Naive thymus-derived CD8-positive, alpha-beta T cell (primary cell): Measurements from ENCODE around the gene MAGI1. TPM values are rescaled to one million over a fixed set of nuclear protein-coding genes. Genes with fewer than 3 reads are reported as not detected.

Experiments
- ATAC-seq, 2 donors: fragments of 150-1000 bp; cut with Tn5 transposase in 1 of 2; sonication (Bioruptor Pico), chemical (Tn5 transposase) in 1 of 2; 1 replicate in 1 of 2; 2 replicates in 1 of 2; pipeline ENCODE4 v1.10.0; 2021; ENCODE audit warnings: mild to moderate bottlenecking in 2 of 2, moderate library complexity in 2 of 2
- POLR2A ChIA-PET: fragments of 350-600 bp; sonication (Branson Sonifier 250); formaldehyde crosslinking; loops from one replicate; lab custom pipeline; 2021; ENCODE audit warnings: antibody characterized with exemption; lab: Charles Lee
- DNase-seq, 10 donors: peaks; one replicate each; pipeline versions ENCODE4 v3.0.0 to v3.0.0-alpha.2; 2020 to 2022
- H3K27ac Mint-ChIP-seq, 10 donors: one replicate each; pipeline ENCODE4 v1.8.0; 2020 to 2022; ENCODE audit warnings: mild to moderate bottlenecking in 10 of 10, mixed read lengths in 10 of 10, moderate library complexity in 4 of 10, inconsistent platforms in 1 of 10
- H3K27me3 Mint-ChIP-seq, 5 donors: one replicate each; pipeline ENCODE4 v1.8.0; 2021 to 2022; ENCODE audit warnings: mixed read lengths in 5 of 5
- H3K36me3 Mint-ChIP-seq, 3 donors: one replicate each; pipeline ENCODE4 v1.8.0; 2020 to 2022; ENCODE audit warnings: mixed read lengths in 3 of 3, mild to moderate bottlenecking in 2 of 3, inconsistent platforms in 1 of 3
- H3K4me1 Mint-ChIP-seq, 4 donors: one replicate each; pipeline ENCODE4 v1.8.0; 2021 to 2022; ENCODE audit warnings: mixed read lengths in 4 of 4
- H3K4me3 Mint-ChIP-seq, 10 donors: one replicate each; pipeline ENCODE4 v1.8.0; 2020 to 2022; ENCODE audit warnings: mild to moderate bottlenecking in 10 of 10, mixed read lengths in 10 of 10, moderate library complexity in 6 of 10, inconsistent platforms in 1 of 10
- H3K9me3 Mint-ChIP-seq, 9 donors: one replicate each; pipeline ENCODE4 v1.8.0; 2020 to 2022; ENCODE audit warnings: mixed read lengths in 9 of 9, mild to moderate bottlenecking in 3 of 9, inconsistent platforms in 1 of 9, moderate library complexity in 1 of 9
- polyA plus RNA-seq, 3 donors: library from polyadenylated mRNA; unstranded; fragments of 300-500 nt; fragmentation: Illumina TruSeq; gene quantifications; one replicate each; pipeline ENCODE4 v1.2.3, GENCODE V29; 2021
- total RNA-seq, 8 experiments: library from RNA in 2 of 8; stranded (reverse) in 2 of 8; gene quantifications; one replicate each; pipeline ENCODE4 v1.2.3 and lab custom pipeline; 2021 to 2026

Gene MAGI1
- total and polyA plus RNA-seq, 5 experiments from 2014 or later = not detected

- peaks cover 0 to 12% (median 6%) of the 10 kb centered on the region in 9 donors for H3K9me3 Mint-ChIP-seq
- no peaks in the 10 kb centered on the region for H3K36me3 Mint-ChIP-seq
- no peak for ATAC-seq
- no peak for DNase-seq
- POLR2A ChIA-PET = no interaction called here
- no peaks in the 10 kb centered on the region for H3K4me1 Mint-ChIP-seq
- no peak overlapping the region for H3K4me3 Mint-ChIP-seq
- no peaks in the 10 kb centered on the region for H3K27me3 Mint-ChIP-seq
- H3K27ac Mint-ChIP-seq = no peak overlapping the region
Measured at GRCh38 chr3:65915477-65915876, 123.2 kb downstream of the MAGI1 start.

- H3K27me3 Mint-ChIP-seq = no peaks in the 10 kb centered on the region
- ATAC-seq (no peak), DNase-seq (no peak)
- H3K4me1 Mint-ChIP-seq = no peaks in the 10 kb centered on the region
- H3K36me3 Mint-ChIP-seq = no peaks in the 10 kb centered on the region
- H3K4me3 Mint-ChIP-seq = no peak overlapping the region
- H3K9me3 Mint-ChIP-seq = peaks cover 0 to 12% (median 4%) of the 10 kb centered on the region in 9 donors
- no peak overlapping the region for H3K27ac Mint-ChIP-seq
- POLR2A ChIA-PET = no interaction called here
Measured at GRCh38 chr3:65914740-65915367, 123.9 kb downstream of the MAGI1 start.

- no peak for DNase-seq
- H3K27ac Mint-ChIP-seq = no peak overlapping the region
- no peaks in the 10 kb centered on the region for H3K36me3 Mint-ChIP-seq
- POLR2A ChIA-PET = no interaction called here
- H3K27me3 Mint-ChIP-seq = no peaks in the 10 kb centered on the region
- peaks cover 0 to 12% (median 4%) of the 10 kb centered on the region in 9 donors for H3K9me3 Mint-ChIP-seq
- no peak for ATAC-seq
- H3K4me1 Mint-ChIP-seq = no peaks in the 10 kb centered on the region
- no peak overlapping the region for H3K4me3 Mint-ChIP-seq
Measured at GRCh38 chr3:65914032-65914739, 124.5 kb downstream of the MAGI1 start.

DNA sequence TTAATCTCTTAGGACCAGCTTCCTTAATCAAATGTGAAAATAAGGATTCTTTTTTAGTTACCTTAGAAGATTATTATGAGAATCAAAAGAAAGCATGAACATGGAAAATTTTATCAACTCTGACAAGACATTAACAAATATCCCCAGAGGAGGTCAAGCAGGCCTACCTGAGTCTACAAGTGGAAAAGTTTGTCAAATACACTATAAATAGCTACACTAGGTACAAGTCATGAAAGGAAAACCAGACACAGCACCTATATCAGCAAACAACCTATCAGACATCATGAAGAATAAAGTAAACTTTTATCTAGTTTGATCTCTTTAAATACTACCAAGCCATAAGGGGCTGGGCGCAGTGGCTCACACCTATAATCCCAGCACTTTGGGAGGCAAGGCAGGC is 126.1 kb downstream of the MAGI1 start:
- ATAC-seq (no peak), DNase-seq (no peak)
- no peaks in the 10 kb centered on the region for H3K4me1 Mint-ChIP-seq
- no peaks in the 10 kb centered on the region for H3K27me3 Mint-ChIP-seq
- no peak overlapping the region for H3K27ac Mint-ChIP-seq
- POLR2A ChIA-PET = no interaction called here
- no peaks in the 10 kb centered on the region for H3K36me3 Mint-ChIP-seq
- H3K4me3 Mint-ChIP-seq = no peak overlapping the region
- H3K9me3 Mint-ChIP-seq = peaks cover 0 to 12% (median 5%) of the 10 kb centered on the region in 9 donors

GRCh38 chr3:65908588-65908987 is 130.1 kb downstream of the MAGI1 start:
- no peak overlapping the region for H3K4me3 Mint-ChIP-seq
- POLR2A ChIA-PET = no interaction called here
- DNase-seq = no peak

DNA sequence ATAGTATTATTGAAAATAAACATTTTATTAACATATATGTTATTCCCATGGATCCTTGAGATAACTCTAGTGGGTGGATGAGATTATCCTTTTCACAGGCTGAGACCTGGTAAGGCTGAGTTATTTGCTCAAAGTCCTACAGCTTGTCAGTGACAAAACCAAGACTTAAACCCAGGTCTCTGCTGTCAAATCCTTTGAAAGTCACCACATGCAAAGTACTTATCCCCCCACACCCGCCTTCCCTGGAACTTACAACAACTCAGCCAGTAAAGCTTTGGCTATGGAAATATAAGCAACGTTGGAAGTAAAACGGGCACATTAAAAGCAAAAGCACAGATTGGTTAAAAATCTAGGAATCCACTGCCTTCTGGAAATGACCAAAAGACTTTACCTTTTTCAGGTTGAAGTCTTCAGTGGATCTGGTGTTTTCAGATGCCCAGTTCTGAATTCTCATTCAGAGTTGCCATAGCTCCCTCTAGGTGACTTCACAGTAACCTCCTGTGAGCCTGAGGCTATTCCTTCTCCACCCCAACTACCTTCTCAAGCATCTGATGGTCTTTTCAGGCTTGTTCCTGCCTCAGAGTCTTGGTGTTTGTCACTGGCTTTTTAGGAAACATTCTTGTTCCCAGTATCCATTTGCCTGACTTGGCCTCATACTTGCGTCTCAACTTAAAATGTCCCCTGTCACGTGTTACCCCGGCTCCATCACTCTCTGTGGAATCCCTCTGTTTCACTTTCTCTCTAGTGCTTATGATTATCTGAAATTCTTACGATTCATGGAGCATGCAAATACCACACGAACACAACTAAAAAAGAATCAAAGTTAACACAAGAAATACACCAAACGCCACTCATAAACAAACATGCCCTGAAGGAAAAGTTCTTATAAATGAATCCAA is 131.2 kb downstream of the MAGI1 start:
- H3K27me3 Mint-ChIP-seq = peaks cover 0 to 7% (median 0%) of the 10 kb centered on the region in 5 donors
- H3K4me3 Mint-ChIP-seq = no peak overlapping the region
- ATAC-seq = no peak
- H3K36me3 Mint-ChIP-seq = no peaks in the 10 kb centered on the region
- H3K9me3 Mint-ChIP-seq = peaks cover 0 to 9% (median 4%) of the 10 kb centered on the region in 9 donors
- H3K27ac Mint-ChIP-seq = no peak overlapping the region
- POLR2A ChIA-PET = no interaction called here
- no peak for DNase-seq
- no peaks in the 10 kb centered on the region for H3K4me1 Mint-ChIP-seq

More at GRCh38 chr3:65908588-65908987, 130.1 kb downstream of the MAGI1 start:
- H3K9me3 Mint-ChIP-seq = peaks cover 0 to 9% (median 4%) of the 10 kb centered on the region in 9 donors
- no peak for ATAC-seq
- H3K4me1 Mint-ChIP-seq = no peaks in the 10 kb centered on the region
- no peak overlapping the region for H3K27ac Mint-ChIP-seq
- peaks cover 0 to 4% (median 0%) of the 10 kb centered on the region in 5 donors for H3K27me3 Mint-ChIP-seq
- H3K36me3 Mint-ChIP-seq = no peaks in the 10 kb centered on the region

GRCh38 chr3:65905771-65906170 is 132.9 kb downstream of the MAGI1 start:
- H3K27ac Mint-ChIP-seq = no peak overlapping the region
- ATAC-seq = no peak
- no peaks in the 10 kb centered on the region for H3K4me1 Mint-ChIP-seq
- no peak for DNase-seq
- no peaks in the 10 kb centered on the region for H3K36me3 Mint-ChIP-seq
- H3K27me3 Mint-ChIP-seq = peaks cover 0 to 8% (median 0%) of the 10 kb centered on the region in 5 donors
- POLR2A ChIA-PET = no interaction called here
- H3K4me3 Mint-ChIP-seq = no peak overlapping the region
- H3K9me3 Mint-ChIP-seq = peaks cover 0 to 9% (median 1%) of the 10 kb centered on the region in 9 donors

DNA sequence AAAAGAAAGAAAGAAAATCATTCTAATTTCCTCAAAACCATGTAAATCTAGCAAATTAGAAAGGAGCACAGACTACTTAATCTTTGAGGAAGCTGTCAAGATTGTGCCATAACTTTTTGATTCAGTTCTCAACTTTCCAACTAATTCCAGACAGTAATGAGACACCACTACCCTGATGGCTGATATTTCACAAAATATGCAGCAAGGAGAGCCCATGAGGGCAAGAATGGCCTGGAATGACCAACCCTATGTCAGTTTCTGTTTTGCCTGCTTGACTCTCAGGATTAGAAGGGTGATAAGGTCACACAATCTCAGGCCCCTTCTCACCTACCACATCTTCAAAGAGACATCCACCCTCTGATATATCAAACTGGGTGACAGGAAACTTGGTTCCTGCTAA is 134.7 kb downstream of the MAGI1 start:
- H3K36me3 Mint-ChIP-seq = no peaks in the 10 kb centered on the region
- no peaks in the 10 kb centered on the region for H3K4me1 Mint-ChIP-seq
- no peak overlapping the region for H3K4me3 Mint-ChIP-seq
- peaks cover 0 to 10% (median 0%) of the 10 kb centered on the region in 9 donors for H3K9me3 Mint-ChIP-seq
- DNase-seq = no peak
- ATAC-seq = no peak
- peaks cover 0 to 8% (median 3%) of the 10 kb centered on the region in 5 donors for H3K27me3 Mint-ChIP-seq
- H3K27ac Mint-ChIP-seq = no peak overlapping the region
- POLR2A ChIA-PET = no interaction called here

DNA sequence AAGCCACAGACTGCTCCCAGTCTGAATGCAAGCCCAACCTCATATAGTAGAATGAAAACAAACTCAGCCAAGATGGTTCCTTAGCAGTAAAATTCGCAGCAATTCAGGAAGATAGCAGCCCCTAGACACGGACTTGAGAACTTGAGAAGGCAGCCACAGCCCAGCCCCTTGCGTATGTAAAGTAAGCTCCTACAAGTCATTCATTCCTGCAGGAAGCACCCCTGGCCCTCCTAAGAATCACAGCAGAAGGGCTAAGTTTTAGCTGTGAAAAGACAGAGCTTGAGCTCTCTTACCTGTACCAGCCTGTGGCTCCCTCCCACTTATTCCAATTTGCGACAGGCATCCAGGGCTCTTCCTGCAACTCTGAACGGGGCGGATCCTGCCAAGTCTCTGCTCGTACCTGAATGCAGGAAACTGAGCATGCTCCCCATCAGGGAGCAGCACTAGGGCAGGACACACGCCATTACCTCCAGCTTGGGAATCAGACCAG is 136.4 kb downstream of the MAGI1 start:
- ATAC-seq (no peak), DNase-seq (no peak)
- Mint-ChIP-seq H3K4me1 (no peaks in the 10 kb centered on the region), H3K4me3 (no peak overlapping the region), H3K27me3 (peaks cover 0 to 8% (median 3%) of the 10 kb centered on the region in 5 donors), H3K36me3 (no peaks in the 10 kb centered on the region), H3K9me3 (peaks cover 0 to 10% (median 0%) of the 10 kb centered on the region in 9 donors), H3K27ac (no peak overlapping the region)
- POLR2A ChIA-PET = no interaction called here

DNA sequence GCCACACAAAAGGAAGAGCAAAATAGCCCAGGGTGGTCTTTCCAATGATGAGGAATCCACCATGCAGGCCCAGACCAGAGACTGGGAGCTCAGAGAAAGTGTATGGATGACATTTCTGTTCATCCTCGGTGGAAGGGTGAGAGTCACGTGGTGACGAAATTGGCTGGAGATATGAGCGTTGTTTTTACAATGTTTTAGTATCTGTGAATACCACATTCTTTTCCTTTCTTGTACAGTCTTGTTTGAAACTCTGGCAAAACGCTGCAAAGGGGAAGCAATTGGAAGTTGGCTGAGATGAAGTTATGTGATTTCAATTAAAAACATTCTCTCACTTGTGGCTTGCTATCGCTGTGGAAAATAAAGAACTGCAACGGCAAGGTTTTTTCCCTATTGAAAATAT is 137.5 kb downstream of the MAGI1 start:
- Mint-ChIP-seq H3K36me3 (no peaks in the 10 kb centered on the region), H3K27me3 (peaks cover 0 to 8% (median 3%) of the 10 kb centered on the region in 5 donors), H3K27ac (no peak overlapping the region), H3K4me3 (no peak overlapping the region), H3K4me1 (no peaks in the 10 kb centered on the region), H3K9me3 (peaks cover 0 to 9% (median 0%) of the 10 kb centered on the region in 9 donors)
- POLR2A ChIA-PET = no interaction called here
- DNase-seq = no peak
- no peak for ATAC-seq

GRCh38 chr3:65899226-65899625 is 139.5 kb downstream of the MAGI1 start:
- Mint-ChIP-seq H3K9me3 (peaks cover 0 to 7% (median 0%) of the 10 kb centered on the region in 9 donors), H3K4me1 (no peaks in the 10 kb centered on the region), H3K27me3 (peaks cover 0 to 7% (median 3%) of the 10 kb centered on the region in 5 donors), H3K36me3 (no peaks in the 10 kb centered on the region), H3K4me3 (no peak overlapping the region), H3K27ac (no peak overlapping the region)
- POLR2A ChIA-PET = no interaction called here
- ATAC-seq = no peak
- no peak for DNase-seq

DNA sequence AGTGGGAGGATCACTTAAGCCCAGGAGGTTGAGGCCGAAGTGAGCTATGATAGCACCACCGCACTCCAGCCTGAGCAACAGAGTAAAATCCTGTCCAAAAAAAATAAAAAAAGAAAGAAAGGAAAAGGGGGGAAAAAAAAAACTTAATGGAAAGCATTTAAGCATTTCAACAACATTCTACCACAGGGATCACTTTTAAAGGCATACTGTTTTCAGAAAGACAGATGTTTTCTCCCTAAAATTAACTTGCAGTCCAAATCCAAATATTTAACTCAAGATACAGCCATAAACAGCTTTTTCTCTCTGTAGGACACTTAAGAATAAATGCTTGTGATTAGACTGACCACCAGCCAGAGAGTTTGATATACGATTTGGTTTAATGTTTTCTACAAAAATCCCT is 141.0 kb downstream of the MAGI1 start:
- no peaks in the 10 kb centered on the region for H3K36me3 Mint-ChIP-seq
- H3K4me3 Mint-ChIP-seq = no peak overlapping the region
- H3K27ac Mint-ChIP-seq = no peak overlapping the region
- no peak for ATAC-seq
- H3K27me3 Mint-ChIP-seq = peaks cover 0 to 7% (median 3%) of the 10 kb centered on the region in 5 donors
- POLR2A ChIA-PET = no interaction called here
- no peaks in the 10 kb centered on the region for H3K4me1 Mint-ChIP-seq
- DNase-seq = no peak
- peaks cover 0 to 9% (median 0%) of the 10 kb centered on the region in 9 donors for H3K9me3 Mint-ChIP-seq
